Measurements from ENCODE around the gene C10orf71. TPM values are rescaled to one million over a fixed set of nuclear protein-coding genes. Genes with fewer than 3 reads are reported as not detected.

The C10orf71 gene
- total RNA-seq, 2 donors from 2014 or later: 0.14 TPM; not detected in 1

GRCh38 chr10:49365275-49365674 is 66.3 kb downstream of the C10orf71 start:
- DNase-seq (ENCODE audit: low spot score): no peak
- Histone ChIP-seq H3K9me3 (no peaks in the 10 kb centered on the region), H3K27me3 (replicated peaks; ENCODE audit: insufficient read depth) (no peaks in the 10 kb centered on the region), H3K4me1 (ENCODE audit: control insufficient read depth in 1 of 2, low read depth in 2 of 2) (no peaks in the 10 kb centered on the region), H3K4me3 (no peak overlapping the region), H3K36me3 (no peaks in the 10 kb centered on the region), H3K27ac (no peak overlapping the region)
- no peak for ATAC-seq (ENCODE audit: insufficient number of reproducible peaks, low FRiP score, low read depth)
- TF ChIP-seq CTCF (IDR thresholded peaks at IDR 0.05): no peak

- no peaks in the 10 kb centered on the region for H3K27me3 ChIP-seq (replicated peaks; ENCODE audit: insufficient read depth)
- H3K9me3 ChIP-seq: no peaks in the 10 kb centered on the region
- no peaks in the 10 kb centered on the region for H3K4me1 ChIP-seq (ENCODE audit: control insufficient read depth in 1 of 2, low read depth in 2 of 2)
- H3K27ac ChIP-seq: no peak overlapping the region
- H3K4me3 ChIP-seq: no peak overlapping the region
- ATAC-seq (ENCODE audit: insufficient number of reproducible peaks, low FRiP score, low read depth) (no peak), DNase-seq (ENCODE audit: low spot score) (no peak)
- no peak for TF ChIP-seq CTCF (IDR thresholded peaks at IDR 0.05)
- H3K36me3 ChIP-seq: no peaks in the 10 kb centered on the region
Observed at GRCh38 chr10:49365675-49366415, 66.9 kb downstream of the C10orf71 start.

- no peak overlapping the region for H3K4me3 ChIP-seq
- H3K9me3 ChIP-seq: no peaks in the 10 kb centered on the region
- no peak for TF ChIP-seq CTCF (IDR thresholded peaks at IDR 0.05)
- DNase-seq (ENCODE audit: low spot score) (no peak), ATAC-seq (ENCODE audit: insufficient number of reproducible peaks, low FRiP score, low read depth) (no peak)
- no peaks in the 10 kb centered on the region for H3K27me3 ChIP-seq (replicated peaks; ENCODE audit: insufficient read depth)
- H3K36me3 ChIP-seq: no peaks in the 10 kb centered on the region
- H3K27ac ChIP-seq: no peak overlapping the region
- no peaks in the 10 kb centered on the region for H3K4me1 ChIP-seq (ENCODE audit: control insufficient read depth in 1 of 2, low read depth in 2 of 2)
Observed at GRCh38 chr10:49366460-49366859, 67.5 kb downstream of the C10orf71 start.

GRCh38 chr10:49367600-49367999 is 68.6 kb downstream of the C10orf71 start:
- DNase-seq (ENCODE audit: low spot score) (no peak), ATAC-seq (ENCODE audit: insufficient number of reproducible peaks, low FRiP score, low read depth) (no peak)
- TF ChIP-seq CTCF (IDR thresholded peaks at IDR 0.05): no peak
- no peaks in the 10 kb centered on the region for H3K27me3 ChIP-seq (replicated peaks; ENCODE audit: insufficient read depth)
- no peak overlapping the region for H3K4me3 ChIP-seq
- no peaks in the 10 kb centered on the region for H3K4me1 ChIP-seq (ENCODE audit: control insufficient read depth in 1 of 2, low read depth in 2 of 2)
- H3K27ac ChIP-seq: no peak overlapping the region
- H3K36me3 ChIP-seq: no peaks in the 10 kb centered on the region
- H3K9me3 ChIP-seq: no peaks in the 10 kb centered on the region

GRCh38 chr10:49368256-49368655 is 69.3 kb downstream of the C10orf71 start:
- Histone ChIP-seq H3K4me3 (no peak overlapping the region), H3K27me3 (replicated peaks; ENCODE audit: insufficient read depth) (no peaks in the 10 kb centered on the region), H3K9me3 (no peaks in the 10 kb centered on the region), H3K4me1 (ENCODE audit: control insufficient read depth in 1 of 2, low read depth in 2 of 2) (no peaks in the 10 kb centered on the region), H3K27ac (no peak overlapping the region), H3K36me3 (no peaks in the 10 kb centered on the region)
- ATAC-seq (ENCODE audit: insufficient number of reproducible peaks, low FRiP score, low read depth): no peak
- TF ChIP-seq CTCF (IDR thresholded peaks at IDR 0.05): no peak
- no peak for DNase-seq (ENCODE audit: low spot score)

All from thoracic aorta (tissue), 2 donors.